ENCODE results near the gene CELSR2. TPM values are rescaled to one million over a fixed set of nuclear protein-coding genes. Genes with fewer than 3 reads are reported as not detected.
A peak's percentile ranks its signal among the peaks of the same experiment; 100 is the strongest.

The CELSR2 gene
- total RNA-seq, 2 donors from 2014 or later, result 7.3 to 7.5 TPM

DNA sequence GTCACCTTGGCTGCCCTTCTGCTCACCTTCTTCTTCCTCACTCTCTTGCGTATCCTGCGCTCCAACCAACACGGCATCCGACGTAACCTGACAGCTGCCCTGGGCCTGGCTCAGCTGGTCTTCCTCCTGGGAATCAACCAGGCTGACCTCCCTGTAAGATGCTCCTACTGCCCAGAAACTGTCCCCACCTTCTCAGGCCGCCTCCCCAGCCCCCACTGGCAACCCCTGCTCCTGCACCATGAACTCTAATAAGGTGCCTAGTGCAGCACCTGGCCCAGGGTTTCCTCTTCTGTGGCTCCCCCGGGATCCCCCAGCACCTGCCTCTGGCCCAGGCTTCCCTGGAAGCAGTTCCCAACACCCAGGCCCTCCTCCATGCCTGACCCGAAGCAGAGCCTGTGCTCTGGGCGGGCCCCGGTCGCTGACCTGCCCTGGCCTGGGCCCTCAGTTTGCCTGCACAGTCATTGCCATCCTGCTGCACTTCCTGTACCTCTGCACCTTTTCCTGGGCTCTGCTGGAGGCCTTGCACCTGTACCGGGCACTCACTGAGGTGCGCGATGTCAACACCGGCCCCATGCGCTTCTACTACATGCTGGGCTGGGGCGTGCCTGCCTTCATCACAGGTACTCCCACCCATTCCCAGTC is 20.8 kb downstream of the CELSR2 start:
- intact Hi-C loops (cut with DNase I), result loop anchor here (10.0 kb wide), 1 partner anchor 435 kb away; no protein-coding TSS in a partner anchor
- DNase-seq (no peak), ATAC-seq (no peak)
- Histone ChIP-seq H3K27ac (no peak overlapping the region), H3K36me3 (replicated peaks in 1 of 2; ENCODE audit: insufficient read depth in 1 of 2, low read depth in 2 of 2) (no peaks in the 10 kb centered on the region), H3K4me1 (peaks cover 14% of the 10 kb centered on the region), H3K9me3 (no peaks in the 10 kb centered on the region), H3K4me3 (no peak overlapping the region), H3K27me3 (no peaks in the 10 kb centered on the region)
- WGBS, 2 donors, result 87 to 92% methylated on average over 15 to 16 of the region's 17 CpGs
- TF ChIP-seq, protein P1, sequence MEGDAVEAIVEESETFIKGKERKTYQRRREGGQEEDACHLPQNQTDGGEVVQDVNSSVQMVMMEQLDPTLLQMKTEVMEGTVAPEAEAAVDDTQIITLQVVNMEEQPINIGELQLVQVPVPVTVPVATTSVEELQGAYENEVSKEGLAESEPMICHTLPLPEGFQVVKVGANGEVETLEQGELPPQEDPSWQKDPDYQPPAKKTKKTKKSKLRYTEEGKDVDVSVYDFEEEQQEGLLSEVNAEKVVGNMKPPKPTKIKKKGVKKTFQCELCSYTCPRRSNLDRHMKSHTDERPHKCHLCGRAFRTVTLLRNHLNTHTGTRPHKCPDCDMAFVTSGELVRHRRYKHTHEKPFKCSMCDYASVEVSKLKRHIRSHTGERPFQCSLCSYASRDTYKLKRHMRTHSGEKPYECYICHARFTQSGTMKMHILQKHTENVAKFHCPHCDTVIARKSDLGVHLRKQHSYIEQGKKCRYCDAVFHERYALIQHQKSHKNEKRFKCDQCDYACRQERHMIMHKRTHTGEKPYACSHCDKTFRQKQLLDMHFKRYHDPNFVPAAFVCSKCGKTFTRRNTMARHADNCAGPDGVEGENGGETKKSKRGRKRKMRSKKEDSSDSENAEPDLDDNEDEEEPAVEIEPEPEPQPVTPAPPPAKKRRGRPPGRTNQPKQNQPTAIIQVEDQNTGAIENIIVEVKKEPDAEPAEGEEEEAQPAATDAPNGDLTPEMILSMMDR (IDR thresholded peaks at IDR 0.05), result no peak
- TF ChIP-seq POLR2A (IDR thresholded peaks at IDR 0.05), result no peak

DNA sequence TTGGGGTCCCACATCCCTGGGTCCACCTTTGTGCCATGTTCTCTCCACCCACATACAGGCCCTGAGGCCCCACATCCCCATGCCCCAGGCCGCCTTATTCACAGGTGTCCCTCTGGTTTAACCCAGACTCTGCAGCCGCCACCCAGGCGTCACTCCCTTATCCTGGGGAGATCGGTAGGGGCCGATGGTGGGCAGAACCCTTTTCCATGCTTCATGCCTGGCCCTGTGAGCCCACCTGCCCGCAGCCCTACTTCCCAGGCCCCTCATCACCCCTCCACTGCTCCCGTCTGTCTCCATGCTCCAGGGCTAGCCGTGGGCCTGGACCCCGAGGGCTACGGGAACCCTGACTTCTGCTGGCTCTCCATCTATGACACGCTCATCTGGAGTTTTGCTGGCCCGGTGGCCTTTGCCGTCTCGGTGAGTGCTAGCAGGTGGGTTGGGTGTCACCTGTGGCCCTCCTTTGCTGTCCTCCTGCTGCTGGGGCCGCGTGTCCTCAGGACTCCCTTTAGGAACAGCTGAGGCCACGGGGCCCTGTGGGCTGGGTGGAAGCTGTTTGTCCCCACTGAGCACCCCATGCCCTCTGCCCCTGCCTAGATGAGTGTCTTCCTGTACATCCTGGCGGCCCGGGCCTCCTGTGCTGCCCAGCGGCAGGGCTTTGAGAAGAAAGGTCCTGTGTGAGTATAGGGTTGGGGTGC is 21.4 kb downstream of the CELSR2 start:
- Histone ChIP-seq H3K27me3 (no peaks in the 10 kb centered on the region), H3K36me3 (replicated peaks in 1 of 2; ENCODE audit: insufficient read depth in 1 of 2, low read depth in 2 of 2) (no peaks in the 10 kb centered on the region), H3K4me1 (peaks cover 21% of the 10 kb centered on the region), H3K4me3 (no peak overlapping the region), H3K27ac (no peak overlapping the region), H3K9me3 (no peaks in the 10 kb centered on the region)
- no peak for ATAC-seq
- no peak for DNase-seq
- intact Hi-C loops (cut with DNase I), result no loop called here
- TF ChIP-seq POLR2A (IDR thresholded peaks at IDR 0.05), result no peak
- TF ChIP-seq, protein P1 (IDR thresholded peaks at IDR 0.05), result no peak
- 87 to 95% methylated on average over 13 to 19 of the region's 20 CpGs for WGBS, 2 donors

DNA sequence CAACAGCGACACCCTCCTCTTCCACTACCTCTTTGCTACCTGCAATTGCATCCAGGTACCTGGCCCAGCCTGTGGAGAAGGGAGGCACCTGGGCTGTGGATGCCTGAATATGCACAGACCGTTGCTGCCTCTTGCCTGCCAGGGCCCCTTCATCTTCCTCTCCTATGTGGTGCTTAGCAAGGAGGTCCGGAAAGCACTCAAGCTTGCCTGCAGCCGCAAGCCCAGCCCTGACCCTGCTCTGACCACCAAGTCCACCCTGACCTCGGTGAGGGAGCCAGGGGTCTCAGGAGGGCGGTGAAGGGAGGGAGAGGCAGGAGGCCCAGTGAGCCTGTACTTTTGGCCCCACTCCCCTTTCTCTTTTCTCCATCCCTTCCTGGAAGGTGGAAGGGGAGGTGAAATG is 22.1 kb downstream of the CELSR2 start:
- no peak for ATAC-seq
- no peak for DNase-seq
- 84 to 89% methylated on average over 6 of the region's 6 CpGs for WGBS, 2 donors
- Histone ChIP-seq H3K27ac (no peak overlapping the region), H3K36me3 (replicated peaks in 1 of 2; ENCODE audit: insufficient read depth in 1 of 2, low read depth in 2 of 2) (no peaks in the 10 kb centered on the region), H3K4me3 (no peak overlapping the region), H3K4me1 (peaks cover 24% of the 10 kb centered on the region), H3K27me3 (no peaks in the 10 kb centered on the region), H3K9me3 (no peaks in the 10 kb centered on the region)
- TF ChIP-seq, protein P1 (IDR thresholded peaks at IDR 0.05), result no peak
- TF ChIP-seq POLR2A (IDR thresholded peaks at IDR 0.05), result no peak
- intact Hi-C loops (cut with DNase I), result no loop called here

DNA sequence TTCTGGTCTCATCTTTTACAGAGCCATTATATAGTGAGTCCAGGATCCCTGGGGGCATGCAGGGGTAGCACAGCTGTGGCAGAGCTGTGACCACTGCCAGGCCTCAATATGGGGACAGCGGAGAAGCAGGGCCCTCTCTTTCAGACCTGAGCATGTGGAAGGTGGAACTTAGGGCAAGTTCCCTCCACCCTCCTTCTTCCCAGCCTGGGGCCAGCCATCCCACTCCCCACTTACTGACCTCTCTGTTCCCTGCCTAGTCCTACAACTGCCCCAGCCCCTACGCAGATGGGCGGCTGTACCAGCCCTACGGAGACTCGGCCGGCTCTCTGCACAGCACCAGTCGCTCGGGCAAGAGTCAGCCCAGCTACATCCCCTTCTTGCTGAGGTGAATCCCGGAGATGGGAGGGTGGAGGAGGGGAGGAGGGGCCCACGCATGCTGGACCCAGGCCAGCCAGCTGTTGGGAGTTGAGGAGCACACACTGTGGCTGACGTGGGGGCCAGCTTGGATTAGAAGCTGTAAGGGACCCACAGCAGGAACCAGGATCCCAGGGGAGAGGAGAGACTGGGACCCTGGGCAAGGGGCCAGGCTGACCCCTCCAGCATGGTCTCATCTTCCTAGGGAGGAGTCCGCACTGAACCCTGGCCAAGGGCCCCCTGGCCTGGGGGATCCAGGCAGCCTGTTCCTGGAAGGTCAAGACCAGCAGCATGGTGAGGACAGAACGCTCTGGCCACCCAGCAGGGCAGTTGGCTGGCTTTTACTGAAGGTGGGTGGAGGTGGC is 22.9 kb downstream of the CELSR2 start:
- intact Hi-C loops (cut with DNase I), result no loop called here
- Histone ChIP-seq H3K4me1 (peaks cover 32% of the 10 kb centered on the region), H3K4me3 (no peak overlapping the region), H3K9me3 (no peaks in the 10 kb centered on the region), H3K36me3 (replicated peaks in 1 of 2; ENCODE audit: insufficient read depth in 1 of 2, low read depth in 2 of 2) (no peaks in the 10 kb centered on the region), H3K27ac (no peak overlapping the region), H3K27me3 (no peaks in the 10 kb centered on the region)
- ATAC-seq (no peak), DNase-seq (peak in 1 of 4 donors; percentile 23)
- TF ChIP-seq POLR2A (IDR thresholded peaks at IDR 0.05), result no peak
- TF ChIP-seq, protein P1 (IDR thresholded peaks at IDR 0.05), result no peak
- WGBS, 2 donors, result 92 to 95% methylated on average over 6 to 13 of the region's 13 CpGs
